Upper lobe of right lung (tissue), 1 donor: Measurements from ENCODE around the gene IPO13. TPM values are rescaled to one million over a fixed set of nuclear protein-coding genes. Genes with fewer than 3 reads are reported as not detected.

Experiments used
- ATAC-seq: fragments of 200-7000 bp; cut with Tn5 transposase; one replicate; pipeline ENCODE4 v1.9.1; 2020; ENCODE audit warnings: mild to moderate bottlenecking, moderate library complexity
- DNase-seq: peaks from one replicate; pipeline ENCODE4 v3.0.0-alpha.2; 2020
- H3K27ac ChIP-seq: fragments of 200-600 bp; one replicate; pipeline ENCODE4 v1.8.0; 2022
- H3K27me3 ChIP-seq: fragments of 200-600 bp; one replicate; pipeline ENCODE4 v1.8.0; 2022; ENCODE audit warnings: mild to moderate bottlenecking
- H3K36me3 ChIP-seq: fragments of 200-600 bp; one replicate; pipeline ENCODE4 v1.8.0; 2022
- H3K4me1 ChIP-seq: fragments of 200-600 bp; one replicate; pipeline ENCODE4 v1.8.0; 2022
- H3K4me3 ChIP-seq: fragments of 200-600 bp; one replicate; pipeline ENCODE4 v1.8.0; 2022; ENCODE audit warnings: mild to moderate bottlenecking
- H3K9me3 ChIP-seq: fragments of 200-600 bp; one replicate; pipeline ENCODE4 v1.8.0; 2022
- CTCF ChIP-seq: fragments of 200-600 bp; IDR thresholded peaks from one replicate; pipeline ENCODE4 v1.8.0; 2022; ENCODE audit warnings: antibody characterized with exemption
- intact Hi-C: fragments of 100-400 bp; cut with DNase I; formaldehyde crosslinking; loops from one replicate; pipeline ENCODE4 v1.11.0; 2022
- total RNA-seq: library from RNA; stranded (reverse); fragmentation: NEBNext Ultra II Directional; extraction: Animal tissue kit (Norgen Biotek cat#: 25700); gene quantifications from one replicate; pipeline ENCODE4 v1.2.1, GENCODE V29; 2021
- donor health status: DM: no; HTN: yes; CAD: no; lungs with severe emphysema.

The IPO13 gene
- total RNA-seq, 1 donor from 2014 or later: 24.9 TPM

- TF ChIP-seq CTCF: no peak
- no peak for DNase-seq
- Histone ChIP-seq H3K9me3 (no peaks in the 10 kb centered on the region), H3K36me3 (no peaks in the 10 kb centered on the region), H3K27ac (no peak overlapping the region), H3K4me1 (peaks cover 12% of the 10 kb centered on the region), H3K27me3 (peaks cover 12% of the 10 kb centered on the region), H3K4me3 (no peak overlapping the region)
- no peak for ATAC-seq
- intact Hi-C loops: loop anchor here (5.0 kb wide), 1 partner anchor 172 kb away; no protein-coding TSS in a partner anchor
Measured at GRCh38 chr1:43938892-43939587, 7.7 kb upstream of the IPO13 start.

GRCh38 chr1:43942411-43942810 is 4.3 kb upstream of the IPO13 start:
- no peak overlapping the region for H3K4me3 ChIP-seq
- intact Hi-C loops: no loop called here
- no peaks in the 10 kb centered on the region for H3K36me3 ChIP-seq
- H3K27ac ChIP-seq: no peak overlapping the region
- no peaks in the 10 kb centered on the region for H3K27me3 ChIP-seq
- H3K9me3 ChIP-seq: no peaks in the 10 kb centered on the region
- no peak for ATAC-seq
- no peak for DNase-seq
- peaks cover 18% of the 10 kb centered on the region for H3K4me1 ChIP-seq
- no peak for TF ChIP-seq CTCF

- H3K27ac ChIP-seq: no peak overlapping the region
Measured at GRCh38 chr1:43944860-43945259, 1.9 kb upstream of the IPO13 start.

GRCh38 chr1:43945674-43946235 is 995 bp upstream of the IPO13 start:
- H3K4me1 ChIP-seq: peaks cover 29% of the 10 kb centered on the region

More at GRCh38 chr1:43944860-43945259, 1.9 kb upstream of the IPO13 start:
- H3K36me3 ChIP-seq: no peaks in the 10 kb centered on the region
- H3K27me3 ChIP-seq: no peaks in the 10 kb centered on the region
- DNase-seq (no peak), ATAC-seq (no peak)
- intact Hi-C loops: no loop called here
- no peaks in the 10 kb centered on the region for H3K9me3 ChIP-seq
- no peak for TF ChIP-seq CTCF
- H3K4me1 ChIP-seq: peaks cover 29% of the 10 kb centered on the region
- no peak overlapping the region for H3K4me3 ChIP-seq

GRCh38 chr1:43947061-43947873 is 517 bp downstream of the IPO13 start:
- intact Hi-C loops: no loop called here
- ATAC-seq: no peak
- Histone ChIP-seq H3K4me3 (peak overlapping the region; percentile 75), H3K27me3 (no peaks in the 10 kb centered on the region), H3K27ac (peak overlapping the region; percentile 97), H3K36me3 (no peaks in the 10 kb centered on the region), H3K4me1 (peaks cover 29% of the 10 kb centered on the region), H3K9me3 (no peaks in the 10 kb centered on the region)
- no peak for TF ChIP-seq CTCF
- DNase-seq: no peak

More at GRCh38 chr1:43945674-43946235, 995 bp upstream of the IPO13 start:
- Histone ChIP-seq H3K4me3 (peak overlapping the region; percentile 75), H3K27me3 (no peaks in the 10 kb centered on the region), H3K36me3 (no peaks in the 10 kb centered on the region), H3K9me3 (no peaks in the 10 kb centered on the region), H3K27ac (peak overlapping the region; percentile 97)
- DNase-seq (no peak), ATAC-seq (no peak)
- intact Hi-C loops: no loop called here
- TF ChIP-seq CTCF: no peak
